Measurements from ENCODE around the gene TMED5.
"Not testable (repeated sequence)": the region's sequence is repeated elsewhere in the genome, so short reads cannot be mapped to it uniquely, and the experiment has no call there.

TMED5 gene

GRCh38 chr1:93179886-93180722, at the start of gene TMED5:
Gene TMED5 (minus strand): TSS chr1:93180413. CDS start chr1:93180242, 171 bp downstream.
- peak; percentile 98 for DNase-seq

DNA sequence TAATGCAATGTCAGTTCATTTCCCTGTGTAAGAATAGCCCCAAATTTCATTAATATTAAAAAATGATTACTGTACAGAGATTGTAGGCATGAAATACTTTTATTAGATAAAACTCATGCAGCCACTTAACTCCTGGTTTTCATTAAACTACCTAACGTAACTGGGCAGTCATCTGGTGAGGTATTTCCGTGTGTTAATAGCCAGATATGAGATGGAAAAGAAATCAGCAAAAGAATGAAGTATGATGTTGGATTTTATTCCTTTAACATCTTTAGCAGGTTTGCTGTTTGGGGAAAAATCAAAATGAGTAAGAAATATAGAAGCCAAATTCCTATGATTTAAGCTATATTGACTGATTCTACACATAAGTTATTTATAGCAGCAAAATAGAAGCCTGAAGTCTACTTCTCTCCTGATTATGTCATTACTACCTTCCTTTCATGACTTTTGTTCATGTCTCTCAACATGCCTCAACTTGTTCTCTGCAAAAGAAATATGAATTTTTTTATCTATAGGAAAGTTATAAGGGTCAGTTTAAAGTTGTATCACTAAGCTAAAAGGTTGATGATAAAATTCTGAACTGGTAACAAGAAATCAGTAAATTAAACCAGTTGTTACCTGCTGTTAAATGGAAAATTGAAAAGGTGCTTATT, 42.9 kb upstream of the TMED5 start:
- DNase-seq: no peak

DNA sequence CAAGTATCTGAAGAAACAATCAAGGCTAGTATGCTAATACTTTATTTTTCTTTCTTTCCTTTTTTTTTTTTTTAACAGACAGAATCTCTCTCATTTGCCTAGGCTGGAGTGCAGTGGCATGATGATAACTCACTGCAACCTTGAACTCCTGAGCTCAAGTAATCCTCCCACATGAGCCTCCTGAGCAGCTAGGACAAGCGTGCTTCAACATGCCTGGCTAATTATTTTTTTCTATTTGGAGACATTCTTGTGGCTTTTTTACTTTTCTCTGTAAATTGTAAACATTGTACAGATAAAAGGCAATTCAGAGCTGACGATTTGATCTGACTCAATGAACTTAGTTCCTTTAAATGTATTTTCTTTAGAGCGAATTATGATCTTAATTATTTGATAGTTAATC, 41.7 kb upstream of the TMED5 start:
- DNase-seq: no peak

GRCh38 chr1:93220716-93221115, 40.5 kb upstream of the TMED5 start:
- DNase-seq: not testable (repeated sequence)

- no peak for DNase-seq
Observed at GRCh38 chr1:93219443-93219842, 39.2 kb upstream of the TMED5 start.

GRCh38 chr1:93215322-93215721, 35.1 kb upstream of the TMED5 start:
- DNase-seq: no peak

- no peak for DNase-seq
Observed at GRCh38 chr1:93207211-93207610, 27.0 kb upstream of the TMED5 start.

GRCh38 chr1:93206567-93206954, 26.3 kb upstream of the TMED5 start:
- DNase-seq: no peak

DNA sequence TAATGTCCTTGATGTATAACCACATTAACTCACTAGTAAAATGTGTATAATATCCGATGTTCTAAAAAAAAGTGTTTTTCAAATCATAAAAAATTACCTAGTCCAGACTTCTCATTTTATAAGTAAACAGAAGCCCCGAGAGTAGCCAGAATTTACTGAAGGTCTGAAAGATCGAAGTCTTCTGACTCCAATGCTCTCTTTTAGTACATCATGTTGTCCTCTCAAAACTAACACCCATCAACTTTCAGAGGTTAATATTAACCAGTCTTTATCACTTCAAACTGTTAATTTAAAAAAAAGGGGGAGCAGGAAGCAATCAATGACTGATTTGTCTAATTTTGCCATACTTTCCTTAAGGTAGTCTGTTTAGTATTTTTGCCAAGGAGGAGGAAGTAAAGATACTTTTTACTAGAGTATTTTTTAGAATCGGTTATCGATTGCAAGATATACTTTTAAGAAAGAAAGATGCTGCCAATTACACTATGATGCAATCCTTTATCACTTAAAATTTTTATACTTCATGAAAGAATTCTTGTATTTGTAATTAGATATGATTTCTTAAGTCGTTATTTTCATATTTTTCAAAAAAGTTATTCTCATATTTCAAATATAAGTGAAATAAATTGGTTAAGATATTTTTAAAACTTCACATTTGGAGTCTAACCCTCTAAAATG, 25.8 kb upstream of the TMED5 start:
- no peak for DNase-seq

- no peak for DNase-seq
Observed at GRCh38 chr1:93200714-93201113, 20.5 kb upstream of the TMED5 start.

DNA sequence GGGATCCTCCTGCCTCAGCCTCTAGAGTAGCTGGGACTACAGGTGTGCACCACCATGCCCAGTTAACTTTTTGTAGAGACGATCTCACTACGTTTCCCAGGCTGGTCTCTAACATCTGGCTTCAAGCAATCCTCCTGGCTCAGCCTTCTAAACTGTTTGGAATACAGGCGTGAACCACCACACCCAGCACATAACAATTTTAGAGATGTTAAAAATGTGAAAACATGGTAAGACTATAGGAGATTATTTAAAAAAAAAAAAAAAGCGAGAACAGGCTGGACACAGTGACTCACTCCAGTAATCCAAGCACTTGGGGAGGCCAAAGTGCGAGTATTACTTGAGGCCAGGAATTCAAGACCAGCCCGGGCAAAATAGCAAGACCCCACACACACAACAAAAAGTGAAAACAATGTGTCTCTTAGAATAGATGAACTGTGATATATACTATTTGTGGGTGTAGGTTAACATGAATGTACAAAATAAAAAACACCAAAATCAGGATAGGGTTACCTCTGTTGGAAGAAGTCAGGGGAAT, 19.9 kb upstream of the TMED5 start:
- no peak for DNase-seq

DNA sequence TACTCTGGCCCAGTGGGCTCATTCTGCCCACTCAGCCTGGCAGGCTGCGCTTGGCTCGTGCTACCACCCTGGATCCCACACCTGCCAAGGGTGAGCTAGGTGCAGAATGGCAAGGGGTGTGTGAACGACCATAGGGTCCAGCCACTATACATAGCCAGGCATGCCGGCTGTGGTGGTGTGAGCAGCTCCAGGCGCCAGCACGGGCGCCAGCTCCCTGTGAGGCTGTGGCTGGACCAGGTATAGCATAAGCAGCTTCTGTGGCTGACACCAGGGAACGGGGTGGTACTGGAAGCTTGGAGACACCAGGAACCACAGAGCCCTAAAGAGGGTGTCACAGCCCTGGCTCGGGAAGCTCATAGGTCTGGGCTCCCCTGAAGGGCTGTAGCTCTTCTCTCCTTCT, 18.9 kb upstream of the TMED5 start:
- DNase-seq: no peak

DNA sequence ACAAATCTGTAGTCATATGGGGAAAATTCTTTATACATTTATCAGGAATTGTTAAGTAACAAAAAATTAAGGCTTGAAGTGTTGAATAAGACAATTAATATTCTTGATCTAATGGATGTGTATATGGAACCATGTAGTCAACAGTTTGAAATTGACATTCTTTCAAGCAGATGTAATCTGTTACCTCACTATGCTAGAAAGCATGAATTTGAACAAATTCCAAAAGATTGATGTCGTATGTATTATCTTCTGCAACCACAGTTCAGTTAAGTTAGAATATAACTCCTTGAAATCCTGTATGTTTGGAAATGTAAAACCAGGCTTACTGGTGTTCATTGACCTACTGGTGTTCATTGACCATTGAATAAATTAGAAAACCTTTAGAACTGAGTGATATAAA, 16.4 kb upstream of the TMED5 start:
- no peak for DNase-seq

DNA sequence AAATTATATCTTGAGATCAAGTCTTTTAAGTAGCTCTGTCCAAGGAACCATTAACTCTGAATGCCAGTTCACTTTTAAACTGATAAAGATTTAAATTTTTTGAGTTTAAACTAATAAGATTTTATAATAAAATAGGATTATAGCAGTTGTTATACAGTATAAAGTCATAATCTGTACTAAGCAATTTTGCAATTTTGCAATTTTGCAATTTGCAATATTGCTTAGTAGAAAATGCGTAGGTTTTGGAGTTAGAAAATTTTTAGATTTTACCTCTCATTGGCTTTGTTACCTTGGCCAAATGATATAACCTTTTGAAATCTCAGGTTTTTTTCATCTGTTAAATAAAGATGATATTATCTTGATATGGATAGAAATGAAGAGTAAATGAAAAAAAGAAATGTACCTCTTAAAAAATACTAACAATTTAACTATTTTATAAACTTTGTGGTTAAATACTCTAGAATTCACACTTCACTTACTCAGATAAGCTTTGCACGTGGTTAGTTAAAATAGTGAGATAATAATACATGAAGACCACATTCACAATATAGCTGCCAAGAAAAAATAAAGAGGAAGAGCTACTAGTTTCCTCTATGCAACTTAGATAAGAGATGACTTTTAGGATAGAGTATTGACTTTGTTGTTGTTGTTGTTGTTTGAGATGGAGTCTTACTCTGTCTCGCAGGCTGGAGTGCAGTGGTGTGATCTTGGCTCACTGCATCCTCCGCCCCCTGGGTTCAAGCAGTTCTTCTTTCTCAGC, 14.2 kb upstream of the TMED5 start:
- DNase-seq: no peak

DNA sequence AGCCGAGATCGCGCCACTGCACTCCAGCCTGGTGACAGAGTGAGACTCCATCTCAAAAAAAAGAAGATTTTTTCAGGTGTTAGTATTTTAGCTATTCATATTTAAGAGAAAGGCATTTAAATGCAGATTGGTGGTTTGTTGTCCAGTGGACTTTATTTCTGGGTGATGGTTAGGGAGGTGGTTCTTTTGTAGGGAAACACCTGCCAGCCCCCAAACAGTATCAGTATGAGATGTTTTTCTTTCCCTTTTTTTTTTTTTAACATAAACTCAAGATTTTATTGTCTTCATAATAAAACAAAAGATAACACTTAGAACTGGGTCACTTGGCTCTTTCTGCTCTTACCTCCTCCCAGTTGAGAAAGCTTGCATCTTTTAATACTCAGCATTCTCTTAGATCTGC, 10.2 kb upstream of the TMED5 start:
- DNase-seq: no peak

DNA sequence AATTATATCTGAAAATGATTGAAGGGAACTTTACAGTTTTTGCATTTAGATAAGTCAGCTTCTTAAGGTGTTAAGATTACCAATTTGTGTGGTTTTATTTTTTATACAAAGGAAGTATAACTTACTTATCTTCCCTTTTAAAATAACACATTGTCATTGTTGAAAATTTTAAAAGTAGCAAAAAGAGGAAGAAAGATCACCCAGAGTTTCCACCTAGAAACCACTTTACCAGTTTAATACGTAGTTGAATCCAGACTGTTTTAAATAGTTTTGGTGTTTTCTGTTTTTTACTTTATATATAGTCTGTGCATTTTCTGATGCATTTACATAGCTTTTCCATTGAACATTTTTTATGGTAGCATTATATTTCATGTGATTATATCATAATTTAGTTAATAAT, 6.5 kb upstream of the TMED5 start:
- no peak for DNase-seq

DNA sequence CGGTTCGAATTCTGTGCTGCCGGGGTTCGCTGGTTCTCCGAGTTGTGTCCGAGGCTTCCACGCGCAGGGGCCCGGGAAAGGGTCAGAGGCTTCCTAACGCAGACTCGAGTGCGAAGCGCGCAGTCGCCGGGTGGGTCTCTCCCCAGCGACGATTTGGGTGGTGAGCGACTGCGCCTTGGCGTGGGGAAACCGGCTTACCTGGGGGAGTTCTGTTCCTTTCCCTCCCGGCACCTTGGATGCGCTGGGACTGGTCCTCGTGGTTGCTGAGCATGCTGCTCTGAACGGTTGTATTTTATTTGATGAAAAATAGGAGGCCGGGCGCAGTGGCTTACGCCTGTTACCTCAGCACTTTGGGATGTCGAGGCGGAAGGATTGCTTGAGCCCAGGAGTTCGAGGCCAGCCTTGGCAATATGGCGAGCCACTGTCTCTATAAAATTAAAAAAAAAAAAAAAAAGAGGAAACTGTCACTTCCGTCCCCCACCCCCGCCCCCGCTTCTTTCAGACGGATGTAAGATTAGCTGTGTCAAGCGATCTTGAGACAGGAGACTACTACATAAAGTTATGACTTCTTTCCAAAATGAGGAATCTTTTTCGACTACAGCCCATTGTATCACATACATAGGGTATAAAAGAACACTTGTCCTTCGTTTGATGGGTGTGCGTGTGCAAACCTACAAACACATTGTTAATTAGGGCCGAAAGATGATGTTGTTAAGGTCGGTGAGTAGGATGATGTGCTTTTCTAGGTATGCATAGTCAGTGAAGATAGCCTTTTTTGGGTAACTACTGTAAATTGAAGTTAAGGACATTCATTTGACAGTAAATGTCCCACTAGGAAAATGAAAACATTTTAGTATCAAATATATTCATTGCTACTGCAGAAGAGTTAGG, 755 bp upstream of the TMED5 start, which contains the start of gene CCDC18:
Gene CCDC18, plus strand, starts transcription at position 2 of the 891 bp plus-strand sequence. CDS start 2,638 bp downstream, outside the sequence.
- peak; percentile 86 for DNase-seq

DNA sequence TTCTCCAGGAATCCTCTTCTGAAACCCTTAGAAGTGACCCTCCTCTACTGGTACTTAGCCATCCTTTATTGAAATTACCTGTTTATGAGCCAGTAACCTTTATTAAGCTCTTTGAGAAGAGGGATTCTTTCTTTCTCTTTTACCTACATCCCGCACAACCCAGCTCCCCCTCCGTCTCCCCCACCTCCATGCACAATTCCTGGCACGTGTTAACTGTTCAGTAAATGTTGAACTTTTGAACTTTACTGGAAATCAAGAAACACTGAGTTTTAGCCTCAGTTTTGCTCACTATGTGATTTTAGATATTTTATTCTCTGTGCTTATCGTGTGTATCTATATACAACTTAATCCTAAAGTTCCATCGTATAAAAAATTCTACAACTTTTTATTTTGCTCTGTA, 1.8 kb downstream of the TMED5 start:
- no peak for DNase-seq

DNA sequence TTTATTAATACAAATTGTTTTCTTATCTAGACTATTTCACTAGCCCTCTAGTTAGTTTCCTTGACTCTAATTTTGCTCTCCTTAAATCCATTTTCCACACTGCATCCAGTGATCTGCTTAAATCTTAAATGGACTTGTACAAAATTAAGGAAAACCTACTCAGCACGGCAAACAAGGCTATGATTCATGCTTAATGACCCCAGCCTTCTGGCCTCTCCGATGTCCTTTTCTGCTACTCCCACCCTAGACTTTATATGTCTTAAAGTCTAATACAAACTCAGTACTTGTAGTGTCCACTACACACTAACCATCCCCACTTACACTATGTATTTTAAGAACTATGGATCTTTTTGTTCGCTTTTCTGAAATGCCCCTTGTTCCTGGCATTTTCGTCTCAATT, 2.2 kb downstream of the TMED5 start:
- DNase-seq: no peak

DNA sequence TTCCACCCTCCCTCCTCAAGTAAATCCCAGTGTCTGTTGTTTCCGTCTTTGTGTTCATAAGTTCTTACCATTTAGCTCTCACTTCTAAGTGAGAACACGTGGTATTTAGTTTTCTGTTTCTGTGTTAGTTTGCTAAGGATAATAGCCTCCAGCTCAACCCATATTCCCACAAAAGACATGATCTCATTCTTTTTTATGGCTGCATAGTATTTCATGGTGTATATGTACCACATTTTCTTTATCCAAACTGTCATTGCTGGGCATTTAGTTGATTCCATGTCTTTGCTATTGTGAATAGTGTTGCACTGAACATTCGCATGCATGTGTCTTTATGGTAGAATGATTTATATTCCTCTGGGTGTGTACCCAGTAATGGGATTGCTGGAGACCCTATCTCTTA, 5.6 kb downstream of the TMED5 start:
- DNase-seq: not testable (repeated sequence)

DNA sequence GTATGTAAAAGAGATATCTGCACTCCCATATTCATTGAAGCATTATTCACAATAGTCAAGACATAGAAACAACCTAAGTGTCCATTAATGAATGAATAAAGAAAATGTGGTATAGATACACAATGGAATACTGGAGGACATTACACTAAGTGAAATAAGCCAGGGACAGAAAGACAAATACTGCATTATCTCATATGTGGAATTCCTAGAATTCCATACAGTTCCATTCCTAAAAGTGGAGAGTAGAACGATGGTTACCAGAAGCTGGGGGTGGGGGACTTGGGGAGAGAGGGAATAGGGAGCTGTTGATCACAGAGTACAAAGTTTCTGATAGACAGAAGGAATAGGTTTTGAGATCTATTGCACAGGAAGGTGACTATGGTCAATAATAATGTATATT, 7.4 kb downstream of the TMED5 start:
- DNase-seq: no peak

GRCh38 chr1:93171549-93172034, 8.6 kb downstream of the TMED5 start:
- DNase-seq: no peak
